SK-N-SH (cell line): ENCODE results near the gene TMEM221. TPM values are rescaled to one million over a fixed set of nuclear protein-coding genes. Genes with fewer than 3 reads are reported as not detected.

ENCODE experiments used
- CTCF ChIA-PET: fragments of 300-600, 350-600 bp; formaldehyde crosslinking; extraction: SDS; loops from one replicate; lab custom pipeline; 2021; lab: Yijun Ruan, JAX
- POLR2A ChIA-PET: fragments of 350-600 bp; sonication (Branson Sonifier 250); formaldehyde crosslinking; extraction: SDS; loops from one replicate; lab custom pipeline; 2020; ENCODE audit warnings: antibody characterized with exemption, inconsistent platforms; lab: Yijun Ruan, JAX
- DNase-seq: peaks from one replicate; pipeline ENCODE4 v3.0.0; 2012
- H2AFZ ChIP-seq: fragments of 200-600 bp; sonication (generic); 2 replicates; pipeline ENCODE4 v1.8.1; 2016; ENCODE audit warnings: antibody characterized with exemption, mild to moderate bottlenecking, low read depth
- H3F3A ChIP-seq: fragments of 200-600 bp; sonication (generic); replicated peaks from 2 replicates; pipeline ENCODE3; 2016; ENCODE audit warnings: antibody characterized with exemption, mild to moderate bottlenecking; ENCODE audit not compliant: insufficient read depth
- H3K27ac ChIP-seq, 2 experiments: fragments of 200-500 bp in 1 of 2; fragments of 200-600 bp in 1 of 2; sonication (Bioruptor generic) in 1 of 2; sonication (generic), shearing (Covaris generic) in 1 of 2; 2 replicates each; pipeline versions ENCODE4 v1.5.1 to v1.6.1; 2014 to 2016; ENCODE audit warnings: low read depth in 2 of 2, inconsistent platforms in 1 of 2, low read length in 1 of 2, mild to moderate bottlenecking in 1 of 2, mixed read lengths in 1 of 2
- H3K27me3 ChIP-seq: fragments of 200-600 bp; sonication (generic), shearing (Covaris generic); 2 replicates; pipeline ENCODE4 v1.6.1; 2016; ENCODE audit warnings: mixed run types; ENCODE audit not compliant: insufficient read depth
- H3K36me3 ChIP-seq, 2 experiments: fragments of 200-500 bp in 1 of 2; fragments of 200-600 bp in 1 of 2; sonication (Bioruptor generic) in 1 of 2; sonication (generic) in 1 of 2; replicated peaks in 1 of 2; 2 replicates each; pipeline versions ENCODE3 to v1.5.1; 2014 to 2016; ENCODE audit warnings: low read length in 1 of 2, mild to moderate bottlenecking in 1 of 2; ENCODE audit not compliant: insufficient read depth in 2 of 2, control insufficient read depth in 1 of 2
- H3K4me1 ChIP-seq, 2 experiments: fragments of 200-500 bp in 1 of 2; fragments of 200-600 bp in 1 of 2; sonication (Bioruptor generic) in 1 of 2; sonication (generic), shearing (Covaris generic) in 1 of 2; 2 replicates each; pipeline versions ENCODE4 v1.5.1 to v1.6.1; 2014 to 2016; ENCODE audit warnings: low read depth in 1 of 2, low read length in 1 of 2, mixed run types in 1 of 2; ENCODE audit not compliant: insufficient read depth in 2 of 2, control insufficient read depth in 1 of 2
- H3K4me2 ChIP-seq: fragments of 200-600 bp; sonication (generic), shearing (Covaris generic); 2 replicates; pipeline ENCODE4 v1.6.1; 2017; ENCODE audit warnings: mixed run types
- H3K4me3 ChIP-seq, 2 experiments: fragments of 200-500 bp in 1 of 2; fragments of 200-600 bp in 1 of 2; sonication (Bioruptor generic) in 1 of 2; sonication (generic), shearing (Covaris generic) in 1 of 2; 2 replicates each; pipeline versions ENCODE4 v1.5.1 to v1.8.1; 2014 to 2016; ENCODE audit warnings: low read depth in 2 of 2, inconsistent platforms in 1 of 2, low read length in 1 of 2, mild to moderate bottlenecking in 1 of 2, mixed read lengths in 1 of 2, moderate library complexity in 1 of 2
- H3K79me2 ChIP-seq: fragments of 200-600 bp; sonication (generic); 2 replicates; pipeline ENCODE4 v1.8.1; 2017; ENCODE audit warnings: mild to moderate bottlenecking; ENCODE audit not compliant: insufficient read depth
- H3K9ac ChIP-seq: fragments of 200-600 bp; sonication (generic); 2 replicates; pipeline ENCODE4 v1.6.1; 2017; ENCODE audit warnings: mixed run types
- H3K9me2 ChIP-seq: fragments of 200-600 bp; sonication (generic); 2 replicates; pipeline ENCODE4 v1.6.1; 2017; ENCODE audit warnings: mixed run types
- H3K9me3 ChIP-seq: fragments of 200-600 bp; sonication (generic); 2 replicates; pipeline ENCODE4 v1.6.1; 2017; ENCODE audit warnings: mixed run types, mild to moderate bottlenecking, moderate library complexity
- H4K20me1 ChIP-seq: fragments of 200-600 bp; sonication (generic); 2 replicates; pipeline ENCODE4 v1.6.1; 2017; ENCODE audit warnings: mild to moderate bottlenecking, mixed run types; ENCODE audit not compliant: insufficient read depth
- CHD2 ChIP-seq: fragments of 150-350 bp; IDR thresholded peaks from 2 replicates; pipeline ENCODE4 v1.6.1; 2018; ENCODE audit warnings: low read length; ENCODE audit not compliant: partially characterized antibody
- EP300 ChIP-seq, 2 experiments: IDR thresholded peaks; 2 replicates each; pipeline versions ENCODE4 v1.4.0 to v1.6.1; 2012; ENCODE audit warnings: borderline replicate concordance in 1 of 2, low read depth in 1 of 2, low read length in 1 of 2
- GABPA ChIP-seq: IDR thresholded peaks from 2 replicates; pipeline ENCODE4 v1.4.0; 2012; ENCODE audit warnings: low read depth, mild to moderate bottlenecking
- MEF2A ChIP-seq: IDR thresholded peaks from 2 replicates; pipeline ENCODE4 v1.4.0; 2012; ENCODE audit warnings: low read depth, borderline replicate concordance
- POLR2AphosphoS5 ChIP-seq: IDR thresholded peaks from 2 replicates; pipeline ENCODE4 v1.6.1; 2012; ENCODE audit warnings: low read depth, low read length
- RAD21 ChIP-seq: IDR thresholded peaks from 2 replicates; pipeline ENCODE4 v1.6.1; 2012; ENCODE audit warnings: mild to moderate bottlenecking, low read length
- RFX5 ChIP-seq: IDR thresholded peaks from 2 replicates; pipeline ENCODE4 v1.6.1; 2012; ENCODE audit warnings: mild to moderate bottlenecking, improper control_type of control experiment, low read length
- RXRA ChIP-seq: IDR thresholded peaks from 2 replicates; pipeline ENCODE4 v1.4.0; 2012; ENCODE audit warnings: low read depth, mild to moderate bottlenecking, borderline replicate concordance
- SIN3A ChIP-seq: IDR thresholded peaks from 2 replicates; pipeline ENCODE4 v1.6.1; 2012; ENCODE audit warnings: low read depth, mild to moderate bottlenecking, low read length, moderate library complexity, borderline replicate concordance
- TEAD4 ChIP-seq: IDR thresholded peaks from 2 replicates; pipeline ENCODE4 v1.4.0; 2012; ENCODE audit warnings: mild to moderate bottlenecking, borderline replicate concordance; ENCODE audit not compliant: insufficient read depth
- YY1 ChIP-seq: IDR thresholded peaks from 2 replicates; pipeline ENCODE4 v1.4.0; 2012; ENCODE audit warnings: low read depth, mild to moderate bottlenecking
- WGBS: methylation state at CpG from one replicate; pipeline ENCODE4 v1.1.6; 2017; ENCODE audit warnings: low lambda C conversion rate; 5-methylcytosine and 5-hydroxymethylcytosine counted together
- polyA plus RNA-seq, 3 experiments: library from polyadenylated mRNA; depleted of rRNA; stranded (reverse); fragments of >200 nt; gene quantifications; 2 replicates each; pipeline ENCODE4 v1.2.3, GENCODE V29; 2012
- TF ChIP-seq, protein P1 (sequence below): IDR thresholded peaks from 2 replicates; pipeline ENCODE4 v1.4.0; 2012; ENCODE audit warnings: low read depth
- TF ChIP-seq, protein P2 (sequence below): fragments of 150-350 bp; IDR thresholded peaks from 2 replicates; pipeline ENCODE4 v1.6.1; 2016; ENCODE audit warnings: mild to moderate bottlenecking, low read depth, low read length
- TF ChIP-seq, protein P3 (sequence below): IDR thresholded peaks from 2 replicates; pipeline ENCODE4 v1.4.0; 2012; ENCODE audit warnings: low read depth, borderline replicate concordance
- TF ChIP-seq, protein P4 (sequence below): fragments of 150-350 bp; IDR thresholded peaks from 2 replicates; pipeline ENCODE4 v1.6.1; 2017; ENCODE audit warnings: antibody characterized with exemption, low read length, low read depth, borderline replicate concordance

Gene TMEM221
- polyA plus RNA-seq, 1 of the 3 experiments (the other 2 are of a cell fraction) = 0.62 TPM

DNA sequence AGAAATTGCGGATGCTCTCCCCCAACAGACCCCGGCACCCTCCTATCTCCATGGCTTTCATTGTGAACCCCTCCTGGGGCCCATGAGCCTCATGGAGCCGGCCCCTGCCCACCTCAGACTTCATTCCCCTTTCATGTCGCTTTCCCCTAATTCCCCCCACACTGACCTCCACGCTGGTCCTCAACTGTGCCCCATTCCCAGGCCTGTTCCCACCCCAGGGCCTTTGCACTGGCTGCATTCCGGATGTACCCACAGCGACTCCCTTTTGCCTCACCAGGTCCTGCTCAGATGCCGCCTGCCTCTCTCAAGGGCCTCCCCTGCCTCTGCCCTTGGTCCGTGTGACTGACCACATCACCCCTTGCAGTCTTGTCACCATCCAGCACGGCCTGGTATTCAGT lies 35.1 kb upstream of the TMEM221 start:
- ChIA-PET POLR2A (interaction anchor here (1.0 kb wide), 1 partner anchor 13 kb away, joined by 4 read pairs; no protein-coding TSS in a partner anchor), CTCF (interaction anchor here (0.6 to 1.0 kb wide), 2 partner anchors 12 kb away, joined by 3 to 5 read pairs; no protein-coding TSS in a partner anchor)
- Histone ChIP-seq H4K20me1 (peaks cover 4% of the 10 kb centered on the region), H3K4me1 (peaks cover 0 to 7% of the 10 kb centered on the region in 2 experiments; a peak in 1 of 4 replicates), H2AFZ (no peak overlapping the region), H3K79me2 (peaks cover 6% of the 10 kb centered on the region; the same call in 1 of the 2 replicates), H3K36me3 (no peaks in the 10 kb centered on the region), H3F3A (peaks cover 7% of the 10 kb centered on the region), H3K9me2 (no peaks in the 10 kb centered on the region), H3K9ac (no peak overlapping the region), H3K4me3 (no peak overlapping the region), H3K4me2 (no peak overlapping the region), H3K27me3 (no peaks in the 10 kb centered on the region), H3K27ac (no peak overlapping the region), H3K9me3 (no peaks in the 10 kb centered on the region)
- TF ChIP-seq RAD21 = no peak
- TF ChIP-seq CHD2 = no peak
- TF ChIP-seq RFX5 = no peak
- TF ChIP-seq RXRA = no peak
- TF ChIP-seq, protein P1, sequence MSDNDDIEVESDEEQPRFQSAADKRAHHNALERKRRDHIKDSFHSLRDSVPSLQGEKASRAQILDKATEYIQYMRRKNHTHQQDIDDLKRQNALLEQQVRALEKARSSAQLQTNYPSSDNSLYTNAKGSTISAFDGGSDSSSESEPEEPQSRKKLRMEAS = no peak
- TF ChIP-seq POLR2AphosphoS5 = no peak
- TF ChIP-seq, protein P2, sequence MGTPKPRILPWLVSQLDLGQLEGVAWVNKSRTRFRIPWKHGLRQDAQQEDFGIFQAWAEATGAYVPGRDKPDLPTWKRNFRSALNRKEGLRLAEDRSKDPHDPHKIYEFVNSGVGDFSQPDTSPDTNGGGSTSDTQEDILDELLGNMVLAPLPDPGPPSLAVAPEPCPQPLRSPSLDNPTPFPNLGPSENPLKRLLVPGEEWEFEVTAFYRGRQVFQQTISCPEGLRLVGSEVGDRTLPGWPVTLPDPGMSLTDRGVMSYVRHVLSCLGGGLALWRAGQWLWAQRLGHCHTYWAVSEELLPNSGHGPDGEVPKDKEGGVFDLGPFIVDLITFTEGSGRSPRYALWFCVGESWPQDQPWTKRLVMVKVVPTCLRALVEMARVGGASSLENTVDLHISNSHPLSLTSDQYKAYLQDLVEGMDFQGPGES = no peak
- TF ChIP-seq YY1 = no peak
- no peak for TF ChIP-seq TEAD4
- no peak for TF ChIP-seq SIN3A
- TF ChIP-seq, protein P3, sequence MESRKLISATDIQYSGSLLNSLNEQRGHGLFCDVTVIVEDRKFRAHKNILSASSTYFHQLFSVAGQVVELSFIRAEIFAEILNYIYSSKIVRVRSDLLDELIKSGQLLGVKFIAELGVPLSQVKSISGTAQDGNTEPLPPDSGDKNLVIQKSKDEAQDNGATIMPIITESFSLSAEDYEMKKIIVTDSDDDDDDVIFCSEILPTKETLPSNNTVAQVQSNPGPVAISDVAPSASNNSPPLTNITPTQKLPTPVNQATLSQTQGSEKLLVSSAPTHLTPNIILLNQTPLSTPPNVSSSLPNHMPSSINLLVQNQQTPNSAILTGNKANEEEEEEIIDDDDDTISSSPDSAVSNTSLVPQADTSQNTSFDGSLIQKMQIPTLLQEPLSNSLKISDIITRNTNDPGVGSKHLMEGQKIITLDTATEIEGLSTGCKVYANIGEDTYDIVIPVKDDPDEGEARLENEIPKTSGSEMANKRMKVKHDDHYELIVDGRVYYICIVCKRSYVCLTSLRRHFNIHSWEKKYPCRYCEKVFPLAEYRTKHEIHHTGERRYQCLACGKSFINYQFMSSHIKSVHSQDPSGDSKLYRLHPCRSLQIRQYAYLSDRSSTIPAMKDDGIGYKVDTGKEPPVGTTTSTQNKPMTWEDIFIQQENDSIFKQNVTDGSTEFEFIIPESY = no peak
- TF ChIP-seq MEF2A = no peak
- TF ChIP-seq, protein P4, sequence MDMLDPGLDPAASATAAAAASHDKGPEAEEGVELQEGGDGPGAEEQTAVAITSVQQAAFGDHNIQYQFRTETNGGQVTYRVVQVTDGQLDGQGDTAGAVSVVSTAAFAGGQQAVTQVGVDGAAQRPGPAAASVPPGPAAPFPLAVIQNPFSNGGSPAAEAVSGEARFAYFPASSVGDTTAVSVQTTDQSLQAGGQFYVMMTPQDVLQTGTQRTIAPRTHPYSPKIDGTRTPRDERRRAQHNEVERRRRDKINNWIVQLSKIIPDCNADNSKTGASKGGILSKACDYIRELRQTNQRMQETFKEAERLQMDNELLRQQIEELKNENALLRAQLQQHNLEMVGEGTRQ = no peak
- no peak for TF ChIP-seq EP300 (IDR thresholded peaks at IDR 0.05; ENCODE audit: borderline replicate concordance in 1 of 2, low read depth in 1 of 2, low read length in 1 of 2)
- TF ChIP-seq GABPA = no peak
- 96% methylated on average over 10 of the region's 10 CpGs for WGBS
- DNase-seq = peak; percentile 5
